Measurements from ENCODE around the gene UBASH3B. TPM values are rescaled to one million over a fixed set of nuclear protein-coding genes. Genes with fewer than 3 reads are reported as not detected.

Gene UBASH3B
- total RNA-seq, 1 donor from 2014 or later = 2.0 TPM

DNA sequence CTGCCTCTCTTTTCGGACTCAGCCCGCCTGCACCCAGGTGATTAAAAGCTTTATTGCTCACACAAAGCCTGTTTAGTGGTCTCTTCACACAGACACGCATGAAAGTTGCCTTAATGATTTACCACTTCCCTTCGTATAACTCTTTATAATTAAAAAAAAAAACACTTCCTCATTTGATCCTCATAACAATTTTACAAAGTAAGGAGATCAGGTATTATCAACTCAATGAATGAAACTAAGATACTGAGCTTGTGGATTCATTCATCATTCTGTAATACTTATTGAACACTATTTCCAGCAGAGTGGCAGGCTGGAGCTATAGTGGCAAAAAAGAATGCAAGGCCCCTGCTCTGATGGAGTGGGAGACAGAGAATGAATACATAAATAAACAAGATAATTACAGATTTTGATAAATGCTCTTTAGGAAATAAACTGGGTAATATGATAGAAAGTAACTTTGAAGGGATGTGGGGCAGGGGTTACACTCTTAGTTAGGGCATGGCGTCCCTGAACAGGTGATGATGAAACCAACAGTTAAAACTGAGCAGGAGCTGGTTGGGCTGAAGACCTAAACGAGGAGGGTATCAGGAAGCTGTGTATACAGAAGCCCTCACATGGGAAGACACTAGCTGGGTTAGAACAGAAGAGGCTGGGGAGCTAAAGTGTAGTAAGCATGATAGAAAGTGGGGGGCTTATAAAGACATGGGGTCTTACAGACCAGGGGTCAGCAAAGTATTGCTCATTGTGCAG is 177.4 kb downstream of the UBASH3B start:
- H3K27ac ChIP-seq = no peak overlapping the region
- no peak overlapping the region for H2AFZ ChIP-seq (replicated peaks)
- Mint-ChIP-seq H3K9me3 (peaks cover 11% of the 10 kb centered on the region), H3K36me3 (no peaks in the 10 kb centered on the region), H3K27ac (no peak overlapping the region), H3K27me3 (ENCODE audit: insufficient read depth, low read depth) (peaks cover 3% of the 10 kb centered on the region), H3K4me1 (peaks cover 23% of the 10 kb centered on the region), H3K4me3 (no peak overlapping the region)
- H3K9me3 ChIP-seq (ENCODE audit: low read depth) = no peaks in the 10 kb centered on the region
- no peak for DNase-seq (ENCODE audit: low spot score)
- H3K36me3 ChIP-seq = no peaks in the 10 kb centered on the region
- H3K4me2 ChIP-seq = peak overlapping the region; percentile 58
- H3K27me3 ChIP-seq = peaks cover 54% of the 10 kb centered on the region
- no peaks in the 10 kb centered on the region for H3K79me2 ChIP-seq (ENCODE audit: low read depth)
- H4K20me1 ChIP-seq (ENCODE audit: low read depth) = no peaks in the 10 kb centered on the region
- H3K4me3 ChIP-seq = no peak overlapping the region
- H3K9ac ChIP-seq = no peak overlapping the region
- peaks cover 12% of the 10 kb centered on the region for H3K4me1 ChIP-seq
- TF ChIP-seq EZH2phosphoT487 (IDR thresholded peaks at IDR 0.05) (no peak), EZH2 (IDR thresholded peaks at IDR 0.05) (no peak)
- TF ChIP-seq, protein P1, sequence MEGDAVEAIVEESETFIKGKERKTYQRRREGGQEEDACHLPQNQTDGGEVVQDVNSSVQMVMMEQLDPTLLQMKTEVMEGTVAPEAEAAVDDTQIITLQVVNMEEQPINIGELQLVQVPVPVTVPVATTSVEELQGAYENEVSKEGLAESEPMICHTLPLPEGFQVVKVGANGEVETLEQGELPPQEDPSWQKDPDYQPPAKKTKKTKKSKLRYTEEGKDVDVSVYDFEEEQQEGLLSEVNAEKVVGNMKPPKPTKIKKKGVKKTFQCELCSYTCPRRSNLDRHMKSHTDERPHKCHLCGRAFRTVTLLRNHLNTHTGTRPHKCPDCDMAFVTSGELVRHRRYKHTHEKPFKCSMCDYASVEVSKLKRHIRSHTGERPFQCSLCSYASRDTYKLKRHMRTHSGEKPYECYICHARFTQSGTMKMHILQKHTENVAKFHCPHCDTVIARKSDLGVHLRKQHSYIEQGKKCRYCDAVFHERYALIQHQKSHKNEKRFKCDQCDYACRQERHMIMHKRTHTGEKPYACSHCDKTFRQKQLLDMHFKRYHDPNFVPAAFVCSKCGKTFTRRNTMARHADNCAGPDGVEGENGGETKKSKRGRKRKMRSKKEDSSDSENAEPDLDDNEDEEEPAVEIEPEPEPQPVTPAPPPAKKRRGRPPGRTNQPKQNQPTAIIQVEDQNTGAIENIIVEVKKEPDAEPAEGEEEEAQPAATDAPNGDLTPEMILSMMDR (IDR thresholded peaks at IDR 0.05) = no peak
- H3F3A ChIP-seq (ENCODE audit: low read depth) = peaks cover 6% of the 10 kb centered on the region

GRCh38 chr11:122833846-122834464 is 178.4 kb downstream of the UBASH3B start:
- no peak overlapping the region for H3K27ac ChIP-seq
- Mint-ChIP-seq H3K4me1 (peaks cover 23% of the 10 kb centered on the region), H3K36me3 (no peaks in the 10 kb centered on the region), H3K27ac (no peak overlapping the region), H3K27me3 (ENCODE audit: insufficient read depth, low read depth) (peaks cover 3% of the 10 kb centered on the region), H3K9me3 (peaks cover 8% of the 10 kb centered on the region), H3K4me3 (no peak overlapping the region)
- H3K9ac ChIP-seq = no peak overlapping the region
- no peak overlapping the region for H3K4me2 ChIP-seq
- H3K79me2 ChIP-seq (ENCODE audit: low read depth) = no peaks in the 10 kb centered on the region
- no peaks in the 10 kb centered on the region for H4K20me1 ChIP-seq (ENCODE audit: low read depth)
- H3F3A ChIP-seq (ENCODE audit: low read depth) = peaks cover 6% of the 10 kb centered on the region
- H3K36me3 ChIP-seq = no peaks in the 10 kb centered on the region
- TF ChIP-seq, protein P1 (IDR thresholded peaks at IDR 0.05) = no peak
- TF ChIP-seq EZH2phosphoT487 (IDR thresholded peaks at IDR 0.05) (no peak), EZH2 (IDR thresholded peaks at IDR 0.05) (no peak)
- no peak for DNase-seq (ENCODE audit: low spot score)
- no peaks in the 10 kb centered on the region for H3K9me3 ChIP-seq (ENCODE audit: low read depth)
- peaks cover 54% of the 10 kb centered on the region for H3K27me3 ChIP-seq
- H3K4me3 ChIP-seq = no peak overlapping the region
- no peak overlapping the region for H2AFZ ChIP-seq (replicated peaks)
- peaks cover 12% of the 10 kb centered on the region for H3K4me1 ChIP-seq

GRCh38 chr11:122836916-122837315 is 181.4 kb downstream of the UBASH3B start:
- Histone ChIP-seq H3K4me1 (peaks cover 11% of the 10 kb centered on the region), H3K9me3 (ENCODE audit: low read depth) (no peaks in the 10 kb centered on the region), H3K4me3 (no peak overlapping the region), H3K79me2 (ENCODE audit: low read depth) (no peaks in the 10 kb centered on the region), H3K36me3 (no peaks in the 10 kb centered on the region), H4K20me1 (ENCODE audit: low read depth) (no peaks in the 10 kb centered on the region), H3K27ac (no peak overlapping the region), H3F3A (ENCODE audit: low read depth) (peaks cover 6% of the 10 kb centered on the region), H3K27me3 (peaks cover 38% of the 10 kb centered on the region), H3K9ac (no peak overlapping the region), H3K4me2 (no peak overlapping the region), H2AFZ (replicated peaks) (no peak overlapping the region)
- Mint-ChIP-seq H3K27me3 (ENCODE audit: insufficient read depth, low read depth) (peaks cover 7% of the 10 kb centered on the region), H3K36me3 (no peaks in the 10 kb centered on the region), H3K9me3 (no peaks in the 10 kb centered on the region), H3K4me1 (peaks cover 20% of the 10 kb centered on the region), H3K27ac (no peak overlapping the region), H3K4me3 (no peak overlapping the region)
- TF ChIP-seq, protein P1 (IDR thresholded peaks at IDR 0.05) = no peak
- TF ChIP-seq EZH2phosphoT487 (IDR thresholded peaks at IDR 0.05) = no peak
- no peak for TF ChIP-seq EZH2 (IDR thresholded peaks at IDR 0.05)
- DNase-seq (ENCODE audit: low spot score) = no peak

All from neural progenitor cell (in vitro differentiated cells).